Mesenchymal stem cell (in vitro differentiated cells and primary cell): ENCODE measurements around the gene LMF1.

Experiments
- DNase-seq: peaks from one replicate; pipeline ENCODE4 v3.0.0-alpha.2; 2013
- H2AFZ ChIP-seq: one replicate; pipeline ENCODE4 v1.6.1; 2013; ENCODE audit warnings: low read depth, mild to moderate bottlenecking, control low read depth, inconsistent platforms, low read length, moderate library complexity
- H2AK5ac ChIP-seq: 2 replicates; pipeline ENCODE4 v1.6.1; 2013; ENCODE audit warnings: low read length, moderate library complexity, mild to moderate bottlenecking, inconsistent platforms; ENCODE audit not compliant: severe bottlenecking
- H2BK120ac ChIP-seq: one replicate; pipeline ENCODE4 v1.6.1; 2013; ENCODE audit warnings: low read depth, mild to moderate bottlenecking, inconsistent platforms, low read length, moderate library complexity
- H2BK12ac ChIP-seq, 2 experiments: one replicate each; pipeline ENCODE4 v1.6.1; 2013; ENCODE audit warnings: inconsistent platforms in 2 of 2, low read length in 2 of 2, mild to moderate bottlenecking in 2 of 2, moderate library complexity in 2 of 2, control low read depth in 1 of 2
- H2BK15ac ChIP-seq: one replicate; pipeline ENCODE4 v1.6.1; 2013; ENCODE audit warnings: mild to moderate bottlenecking, low read depth, inconsistent platforms; ENCODE audit not compliant: poor library complexity, severe bottlenecking
- H2BK5ac ChIP-seq: 2 replicates; pipeline ENCODE4 v1.6.1; 2013; ENCODE audit warnings: low read depth, mild to moderate bottlenecking, low read length, control low read depth, inconsistent platforms; ENCODE audit not compliant: poor library complexity, severe bottlenecking
- H3K14ac ChIP-seq, 2 experiments: one replicate each; pipeline ENCODE4 v1.6.1; 2013; ENCODE audit warnings: inconsistent platforms in 2 of 2, low read length in 2 of 2, control low read depth in 1 of 2, mild to moderate bottlenecking in 1 of 2, moderate library complexity in 1 of 2
- H3K18ac ChIP-seq, 2 experiments: one replicate each; pipeline ENCODE4 v1.6.1; 2013; ENCODE audit warnings: inconsistent platforms in 2 of 2, low read length in 2 of 2, control low read depth in 1 of 2, low read depth in 1 of 2, mild to moderate bottlenecking in 1 of 2
- H3K23ac ChIP-seq, 2 experiments: one replicate each; pipeline ENCODE4 v1.6.1; 2013; ENCODE audit warnings: inconsistent platforms in 2 of 2, low read length in 2 of 2, mild to moderate bottlenecking in 2 of 2, moderate library complexity in 2 of 2, control low read depth in 1 of 2
- H3K27ac ChIP-seq: 2 replicates; pipeline ENCODE4 v1.5.1; 2013; ENCODE audit warnings: mild to moderate bottlenecking, moderate library complexity, low read length, control low read depth, inconsistent platforms; ENCODE audit not compliant: poor library complexity, severe bottlenecking
- H3K27me3 ChIP-seq, 2 experiments: 2 replicates each; pipeline versions ENCODE4 v1.6.1 to v1.7.0; 2013; ENCODE audit warnings: low read length in 2 of 2, mild to moderate bottlenecking in 2 of 2, moderate library complexity in 2 of 2, control low read depth in 1 of 2, inconsistent platforms in 1 of 2; ENCODE audit not compliant: control insufficient read depth in 1 of 2, insufficient read depth in 1 of 2
- H3K36me3 ChIP-seq, 2 experiments: 2 replicates each; pipeline versions ENCODE4 v1.6.1 to v1.7.0; 2013; ENCODE audit warnings: low read length in 2 of 2, control low read depth in 1 of 2, inconsistent platforms in 1 of 2, low read depth in 1 of 2, mild to moderate bottlenecking in 1 of 2; ENCODE audit not compliant: insufficient read depth in 2 of 2, control insufficient read depth in 1 of 2
- H3K4ac ChIP-seq, 2 experiments: one replicate each; pipeline ENCODE4 v1.6.1; 2013; ENCODE audit warnings: inconsistent platforms in 2 of 2, low read length in 2 of 2, mild to moderate bottlenecking in 2 of 2, moderate library complexity in 2 of 2, control low read depth in 1 of 2, low read depth in 1 of 2
- H3K4me1 ChIP-seq: 2 replicates; pipeline ENCODE4 v1.6.1; 2013; ENCODE audit warnings: low read depth, low read length, control low read depth; ENCODE audit not compliant: control insufficient read depth, insufficient read depth
- H3K4me2 ChIP-seq: 2 replicates; pipeline ENCODE4 v1.6.1; 2013; ENCODE audit warnings: low read length, mild to moderate bottlenecking, inconsistent platforms; ENCODE audit not compliant: poor library complexity, severe bottlenecking
- H3K4me3 ChIP-seq, 2 experiments: 2 replicates each; pipeline versions ENCODE4 v1.5.1 to v1.7.0; 2013; ENCODE audit warnings: low read length in 2 of 2, mild to moderate bottlenecking in 2 of 2, control low read depth in 1 of 2, low read depth in 1 of 2; ENCODE audit not compliant: insufficient read depth in 1 of 2
- H3K79me1 ChIP-seq: replicated peaks from 2 replicates; pipeline ENCODE4 v1.6.1; 2013; ENCODE audit warnings: mild to moderate bottlenecking, control low read depth, low read length, inconsistent platforms; ENCODE audit not compliant: poor library complexity, severe bottlenecking
- H3K9ac ChIP-seq: 2 replicates; pipeline ENCODE4 v1.7.0; 2013; ENCODE audit warnings: mild to moderate bottlenecking, low read length, moderate library complexity
- H3K9me3 ChIP-seq: 2 replicates; pipeline ENCODE4 v1.7.0; 2013; ENCODE audit warnings: mild to moderate bottlenecking, low read length; ENCODE audit not compliant: control insufficient read depth
- H4K8ac ChIP-seq: one replicate; pipeline ENCODE4 v1.6.1; 2013; ENCODE audit warnings: inconsistent platforms, mild to moderate bottlenecking, low read length, moderate library complexity
- H4K91ac ChIP-seq: one replicate; pipeline ENCODE4 v1.6.1; 2013; ENCODE audit warnings: mild to moderate bottlenecking, low read length, inconsistent platforms
- WGBS: methylation state at CpG from one replicate; pipeline ENCODE4 v1.1.7; 2013; ENCODE audit warnings: mixed read lengths; 5-methylcytosine and 5-hydroxymethylcytosine counted together

Gene LMF1

GRCh38 chr16:995087-995486 is 24.3 kb upstream of the LMF1 start:
- H3K36me3 ChIP-seq: no peaks in the 10 kb centered on the region
- H3K4me2 ChIP-seq: no peak overlapping the region
- H3K9me3 ChIP-seq: peaks cover 27% of the 10 kb centered on the region
- peaks cover 7% of the 10 kb centered on the region for H3K4me1 ChIP-seq
- H2BK15ac ChIP-seq: no peak overlapping the region
- H3K18ac ChIP-seq: no peak overlapping the region
- no peak overlapping the region for H2BK120ac ChIP-seq
- H2BK12ac ChIP-seq: no peak overlapping the region
- no peak overlapping the region for H2AK5ac ChIP-seq
- H3K4me3 ChIP-seq: no peak overlapping the region
- H2AFZ ChIP-seq: no peak overlapping the region
- no peak overlapping the region for H4K91ac ChIP-seq
- no peak overlapping the region for H3K4ac ChIP-seq
- H3K27me3 ChIP-seq: peaks cover 47 to 61% of the 10 kb centered on the region in 2 experiments
- no peak overlapping the region for H2BK5ac ChIP-seq
- no peaks in the 10 kb centered on the region for H3K79me1 ChIP-seq
- no peak overlapping the region for H4K8ac ChIP-seq
- no CpG with 5 or more reads among the region's 3 CpGs for WGBS
- no peak overlapping the region for H3K9ac ChIP-seq
- no peak overlapping the region for H3K23ac ChIP-seq
- DNase-seq: peak; percentile 38
- H3K14ac ChIP-seq: no peak overlapping the region
- no peak overlapping the region for H3K27ac ChIP-seq

- Histone ChIP-seq H3K9me3 (peaks cover 27% of the 10 kb centered on the region), H3K27me3 (peaks cover 33 to 62% of the 10 kb centered on the region in 2 experiments), H4K91ac (no peak overlapping the region), H2BK120ac (no peak overlapping the region), H3K14ac (no peak overlapping the region), H3K4ac (no peak overlapping the region), H3K4me3 (no peak overlapping the region), H3K79me1 (no peaks in the 10 kb centered on the region), H3K4me1 (peaks cover 7% of the 10 kb centered on the region), H2AFZ (no peak overlapping the region), H2BK15ac (no peak overlapping the region), H3K9ac (no peak overlapping the region), H4K8ac (no peak overlapping the region), H2BK5ac (no peak overlapping the region), H3K18ac (no peak overlapping the region), H3K36me3 (no peaks in the 10 kb centered on the region), H2AK5ac (no peak overlapping the region), H3K4me2 (no peak overlapping the region), H3K27ac (no peak overlapping the region), H2BK12ac (no peak overlapping the region), H3K23ac (no peak overlapping the region)
- WGBS: 51% methylated on average over 3 of the region's 3 CpGs
- DNase-seq: no peak
These were observed 22.9 kb upstream of the LMF1 start for GRCh38 chr16:993731-994130.

GRCh38 chr16:991773-992172 is 21.0 kb upstream of the LMF1 start:
- no peak overlapping the region for H3K4ac ChIP-seq
- no peak overlapping the region for H3K4me2 ChIP-seq
- no peak overlapping the region for H3K18ac ChIP-seq

GRCh38 chr16:991345-991744 is 20.6 kb upstream of the LMF1 start:
- H3K4me3 ChIP-seq: no peak overlapping the region
- H2BK120ac ChIP-seq: no peak overlapping the region
- no peak overlapping the region for H2BK12ac ChIP-seq
- WGBS: 87% methylated on average over 4 of the region's 11 CpGs
- H3K27me3 ChIP-seq: peaks cover 12 to 62% of the 10 kb centered on the region in 2 experiments
- H2AFZ ChIP-seq: no peak overlapping the region
- H3K27ac ChIP-seq: no peak overlapping the region
- H2BK5ac ChIP-seq: no peak overlapping the region
- no peak for DNase-seq
- H2AK5ac ChIP-seq: no peak overlapping the region
- no peaks in the 10 kb centered on the region for H3K79me1 ChIP-seq
- no peak overlapping the region for H3K9ac ChIP-seq
- H3K14ac ChIP-seq: no peak overlapping the region
- no peak overlapping the region for H3K23ac ChIP-seq
- no peak overlapping the region for H4K8ac ChIP-seq
- H3K4ac ChIP-seq: no peak overlapping the region
- no peak overlapping the region for H4K91ac ChIP-seq
- no peak overlapping the region for H2BK15ac ChIP-seq
- no peak overlapping the region for H3K18ac ChIP-seq
- H3K4me2 ChIP-seq: no peak overlapping the region
- no peaks in the 10 kb centered on the region for H3K4me1 ChIP-seq
- peaks cover 23% of the 10 kb centered on the region for H3K9me3 ChIP-seq
- no peaks in the 10 kb centered on the region for H3K36me3 ChIP-seq

More at GRCh38 chr16:991773-992172, 21.0 kb upstream of the LMF1 start:
- Histone ChIP-seq H3K36me3 (no peaks in the 10 kb centered on the region), H3K27ac (no peak overlapping the region), H2BK5ac (no peak overlapping the region), H2BK15ac (no peak overlapping the region), H3K9me3 (peaks cover 27% of the 10 kb centered on the region), H3K23ac (no peak overlapping the region), H3K4me3 (no peak overlapping the region), H3K79me1 (no peaks in the 10 kb centered on the region), H3K9ac (no peak overlapping the region), H3K4me1 (no peaks in the 10 kb centered on the region), H4K91ac (no peak overlapping the region), H3K27me3 (peaks cover 16 to 63% of the 10 kb centered on the region in 2 experiments), H2AK5ac (no peak overlapping the region), H2AFZ (no peak overlapping the region), H4K8ac (no peak overlapping the region), H2BK12ac (no peak overlapping the region), H2BK120ac (no peak overlapping the region), H3K14ac (no peak overlapping the region)
- 83% methylated on average over 9 of the region's 9 CpGs for WGBS
- DNase-seq: no peak
